RKO (cell line): Measurements from ENCODE around the gene CLTC.
"Not testable (repeated sequence)": the region's sequence is repeated elsewhere in the genome, so short reads cannot be mapped to it uniquely, and the experiment has no call there.

Experiments
- DNase-seq: peaks from one replicate; pipeline ENCODE4 v3.0.0-alpha.2; 2016; ENCODE audit warnings: low spot score

CLTC gene

GRCh38 chr17:59619298-59620063, at the start of gene CLTC:
CLTC (plus strand) TSS chr17:59619895; CDS start chr17:59620132, 237 bp downstream.
- DNase-seq = peak; percentile 97

GRCh38 chr17:59572301-59572924, 47.3 kb upstream of the CLTC start:
- DNase-seq = no peak

- DNase-seq = not testable (repeated sequence)
Observed at GRCh38 chr17:59584168-59584567, 35.5 kb upstream of the CLTC start.

GRCh38 chr17:59600169-59600568, 19.5 kb upstream of the CLTC start:
- no peak for DNase-seq

GRCh38 chr17:59601130-59601529, 18.6 kb upstream of the CLTC start:
- no peak for DNase-seq

- DNase-seq = no peak
Observed at GRCh38 chr17:59607061-59607460, 12.6 kb upstream of the CLTC start.

- DNase-seq = no peak
Observed at GRCh38 chr17:59607817-59608403, 11.8 kb upstream of the CLTC start.

GRCh38 chr17:59611503-59611902, 8.2 kb upstream of the CLTC start:
- DNase-seq = no peak

- DNase-seq = no peak
Observed at GRCh38 chr17:59616253-59616920, 3.3 kb upstream of the CLTC start.

GRCh38 chr17:59617156-59617732, 2.5 kb upstream of the CLTC start:
- peak; percentile 29 for DNase-seq

GRCh38 chr17:59619035-59619297, 729 bp upstream of the CLTC start:
- DNase-seq = no peak

- DNase-seq = no peak
Observed at GRCh38 chr17:59620064-59620359, 317 bp downstream of the CLTC start.

- peak; percentile 80 for DNase-seq
Observed at GRCh38 chr17:59620518-59621259, 994 bp downstream of the CLTC start.

- peak; percentile 22 for DNase-seq
Observed at GRCh38 chr17:59621771-59622170, 2.1 kb downstream of the CLTC start.

GRCh38 chr17:59623151-59623550, 3.5 kb downstream of the CLTC start:
- DNase-seq = peak; percentile 16

GRCh38 chr17:59626756-59627155, 7.1 kb downstream of the CLTC start:
- no peak for DNase-seq

GRCh38 chr17:59627274-59627673, 7.6 kb downstream of the CLTC start:
- no peak for DNase-seq

GRCh38 chr17:59627770-59628171, 8.1 kb downstream of the CLTC start:
- no peak for DNase-seq

GRCh38 chr17:59629174-59629573, 9.5 kb downstream of the CLTC start:
- DNase-seq = no peak

- no peak for DNase-seq
Observed at GRCh38 chr17:59631276-59631675, 11.6 kb downstream of the CLTC start.

- DNase-seq = no peak
Observed at GRCh38 chr17:59632398-59632797, 12.7 kb downstream of the CLTC start.
